HEK293 (cell line): Measurements from ENCODE around the gene DST.
A peak's percentile ranks its signal among the peaks of the same experiment; 100 is the strongest.

ENCODE experiments used
- KLF10 ChIP-seq: fragments of 450-650 bp; IDR thresholded peaks from 2 replicates; pipeline ENCODE4 v1.5.1; 2018; ENCODE audit warnings: missing biosample characterization, mild to moderate bottlenecking, missing genetic modification characterization
- SALL2 ChIP-seq: fragments of 450-650 bp; formaldehyde crosslinking; IDR thresholded peaks from 2 replicates; pipeline ENCODE4 v1.5.0; 2017; ENCODE audit warnings: missing biosample characterization, mild to moderate bottlenecking, missing genetic modification characterization, borderline replicate concordance
- SCRT1 ChIP-seq: fragments of 450-650 bp; formaldehyde crosslinking; IDR thresholded peaks from 2 replicates; pipeline ENCODE4 v1.5.1; 2016; ENCODE audit warnings: missing biosample characterization, missing genetic modification characterization, borderline replicate concordance
- SCRT2 ChIP-seq: fragments of 450-650 bp; formaldehyde crosslinking; IDR thresholded peaks from 2 replicates; pipeline ENCODE4 v1.5.1; 2016; ENCODE audit warnings: missing biosample characterization, missing genetic modification characterization
- SP3 ChIP-seq: fragments of 450-650 bp; formaldehyde crosslinking; IDR thresholded peaks from 2 replicates; pipeline ENCODE4 v1.5.1; 2016; ENCODE audit warnings: missing biosample characterization, missing genetic modification characterization
- ZBTB1 ChIP-seq: fragments of 450-650 bp; formaldehyde crosslinking; IDR thresholded peaks from 2 replicates; pipeline ENCODE4 v1.5.1; 2016; ENCODE audit warnings: missing biosample characterization, missing genetic modification characterization
- ZBTB26 ChIP-seq: fragments of 450-650 bp; formaldehyde crosslinking; optimal IDR thresholded peaks from 2 replicates; pipeline ENCODE3; 2016; ENCODE audit warnings: missing biosample characterization, mild to moderate bottlenecking, missing genetic modification characterization
- ZNF169 ChIP-seq: fragments of 450-650 bp; formaldehyde crosslinking; IDR thresholded peaks from 2 replicates; pipeline ENCODE4 v1.5.1; 2016; ENCODE audit warnings: missing biosample characterization, missing genetic modification characterization
- ZNF174 ChIP-seq: fragments of 450-650 bp; formaldehyde crosslinking; IDR thresholded peaks from 2 replicates; pipeline ENCODE4 v1.5.0; 2017; ENCODE audit warnings: missing biosample characterization, mild to moderate bottlenecking, missing genetic modification characterization
- ZNF2 ChIP-seq: fragments of 450-650 bp; formaldehyde crosslinking; IDR thresholded peaks from 2 replicates; pipeline ENCODE4 v1.5.1; 2016; ENCODE audit warnings: missing biosample characterization, missing genetic modification characterization
- ZNF24 ChIP-seq: fragments of 450-650 bp; formaldehyde crosslinking; IDR thresholded peaks from 2 replicates; pipeline ENCODE4 v1.5.1; 2016; ENCODE audit warnings: missing biosample characterization, missing genetic modification characterization
- ZNF391 ChIP-seq: fragments of 450-650 bp; formaldehyde crosslinking; IDR thresholded peaks from 2 replicates; pipeline ENCODE4 v1.5.1; 2016; ENCODE audit warnings: low read depth, missing biosample characterization, missing genetic modification characterization, borderline replicate concordance
- ZNF549 ChIP-seq: fragments of 450-650 bp; IDR thresholded peaks from 2 replicates; pipeline ENCODE4 v1.5.1; 2018; ENCODE audit warnings: missing biosample characterization, missing genetic modification characterization, mild to moderate bottlenecking, inconsistent platforms, moderate library complexity
- ZNF571 ChIP-seq: fragments of 450-650 bp; formaldehyde crosslinking; IDR thresholded peaks from 2 replicates; pipeline ENCODE4 v1.5.0; 2017; ENCODE audit warnings: missing biosample characterization, missing genetic modification characterization
- ZNF596 ChIP-seq: fragments of 450-650 bp; IDR thresholded peaks from 2 replicates; pipeline ENCODE4 v1.5.0; 2018; ENCODE audit warnings: missing biosample characterization, mild to moderate bottlenecking, missing genetic modification characterization, moderate library complexity
- ZNF610 ChIP-seq: fragments of 450-650 bp; formaldehyde crosslinking; IDR thresholded peaks from 2 replicates; pipeline ENCODE4 v1.5.1; 2016; ENCODE audit warnings: missing biosample characterization, missing genetic modification characterization, borderline replicate concordance
- ZNF660 ChIP-seq: fragments of 450-650 bp; IDR thresholded peaks from 2 replicates; pipeline ENCODE4 v1.5.1; 2018; ENCODE audit warnings: missing biosample characterization, mild to moderate bottlenecking, missing genetic modification characterization
- ZNF747 ChIP-seq: fragments of 450-650 bp; formaldehyde crosslinking; IDR thresholded peaks from 2 replicates; pipeline ENCODE4 v1.5.1; 2016; ENCODE audit warnings: missing biosample characterization, missing genetic modification characterization
- ZSCAN5A ChIP-seq: fragments of 450-650 bp; formaldehyde crosslinking; IDR thresholded peaks from 2 replicates; pipeline ENCODE4 v1.5.1; 2016; ENCODE audit warnings: missing biosample characterization, missing genetic modification characterization
- TF ChIP-seq, protein P1 (sequence below): fragments of 450-650 bp; formaldehyde crosslinking; IDR thresholded peaks from 2 replicates; pipeline ENCODE4 v1.5.1; 2016; ENCODE audit warnings: missing biosample characterization, missing genetic modification characterization
- TF ChIP-seq, protein P2 (sequence below): fragments of 450-650 bp; formaldehyde crosslinking; IDR thresholded peaks from 2 replicates; pipeline ENCODE4 v1.5.1; 2017; ENCODE audit warnings: missing biosample characterization, missing genetic modification characterization
- TF ChIP-seq, protein P3 (sequence below): fragments of 450-650 bp; formaldehyde crosslinking; IDR thresholded peaks from 2 replicates; pipeline ENCODE4 v1.5.1; 2016; ENCODE audit warnings: missing biosample characterization, missing genetic modification characterization
- TF ChIP-seq, protein P4 (sequence below): fragments of 450-650 bp; formaldehyde crosslinking; IDR thresholded peaks from 2 replicates; pipeline ENCODE4 v1.5.1; 2017; ENCODE audit warnings: missing biosample characterization, missing genetic modification characterization
- TF ChIP-seq, protein P5 (sequence below): fragments of 450-650 bp; IDR thresholded peaks from 2 replicates; pipeline ENCODE4 v1.5.1; 2018; ENCODE audit warnings: missing biosample characterization, missing genetic modification characterization

The DST gene

DNA sequence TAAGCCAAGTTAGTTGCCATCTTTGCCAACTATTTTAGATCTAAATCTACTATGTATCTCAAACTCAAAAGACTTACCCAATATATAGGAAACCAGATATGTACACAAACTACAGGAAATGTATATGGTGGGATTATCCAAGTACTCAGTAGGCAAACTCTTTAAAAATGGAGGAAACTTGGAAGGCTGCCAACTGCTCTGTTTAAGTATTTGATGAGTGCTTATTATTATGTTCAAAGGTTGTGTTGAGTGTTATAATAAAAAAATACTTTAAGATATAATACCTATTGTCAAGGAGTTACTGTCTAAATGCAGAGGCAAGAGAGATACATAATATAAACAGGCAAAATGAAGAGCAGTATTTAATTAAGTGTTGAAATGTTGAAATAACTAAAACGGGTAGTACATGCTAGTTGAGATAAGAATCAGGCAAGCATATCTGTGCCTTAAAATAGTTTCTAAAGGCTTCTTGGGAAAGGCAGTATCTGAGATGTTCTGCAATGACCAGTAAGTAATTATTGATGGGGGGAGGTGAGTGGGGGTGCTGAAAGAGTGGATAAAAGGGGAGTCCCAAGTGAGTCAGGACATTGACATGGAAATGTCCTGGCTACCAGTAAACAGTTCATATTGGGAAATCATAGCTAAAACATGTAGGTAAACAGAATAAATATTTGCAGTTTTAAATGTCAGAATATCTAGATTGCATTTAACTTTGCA lies 6.5 kb upstream of the DST start (continued):
- TF ChIP-seq ZBTB26 (tag by site-specific recombination) (peak; percentile 13), SCRT1 (tag by site-specific recombination) (no peak), ZNF571 (no peak), KLF10 (tag by site-specific recombination) (0 out of 2 replicates have a peak, but pooled peaks have one; percentile 42), ZSCAN5A (tag by site-specific recombination) (no peak), ZNF747 (tag by site-specific recombination) (no peak), ZNF2 (no peak), ZBTB1 (tag by site-specific recombination) (no peak), ZNF596 (tag by site-specific recombination) (no peak), ZNF549 (tag by site-specific recombination) (no peak), SALL2 (tag by site-specific recombination) (no peak), ZNF174 (tag by site-specific recombination) (no peak), ZNF169 (tag by site-specific recombination) (no peak), ZNF610 (no peak), ZNF660 (peak; percentile 49; the same call in 1 of the 2 replicates), SCRT2 (tag by site-specific recombination) (no peak), ZNF391 (tag by site-specific recombination) (no peak), SP3 (tag by site-specific recombination) (no peak), ZNF24 (no peak)
- TF ChIP-seq, protein P1, sequence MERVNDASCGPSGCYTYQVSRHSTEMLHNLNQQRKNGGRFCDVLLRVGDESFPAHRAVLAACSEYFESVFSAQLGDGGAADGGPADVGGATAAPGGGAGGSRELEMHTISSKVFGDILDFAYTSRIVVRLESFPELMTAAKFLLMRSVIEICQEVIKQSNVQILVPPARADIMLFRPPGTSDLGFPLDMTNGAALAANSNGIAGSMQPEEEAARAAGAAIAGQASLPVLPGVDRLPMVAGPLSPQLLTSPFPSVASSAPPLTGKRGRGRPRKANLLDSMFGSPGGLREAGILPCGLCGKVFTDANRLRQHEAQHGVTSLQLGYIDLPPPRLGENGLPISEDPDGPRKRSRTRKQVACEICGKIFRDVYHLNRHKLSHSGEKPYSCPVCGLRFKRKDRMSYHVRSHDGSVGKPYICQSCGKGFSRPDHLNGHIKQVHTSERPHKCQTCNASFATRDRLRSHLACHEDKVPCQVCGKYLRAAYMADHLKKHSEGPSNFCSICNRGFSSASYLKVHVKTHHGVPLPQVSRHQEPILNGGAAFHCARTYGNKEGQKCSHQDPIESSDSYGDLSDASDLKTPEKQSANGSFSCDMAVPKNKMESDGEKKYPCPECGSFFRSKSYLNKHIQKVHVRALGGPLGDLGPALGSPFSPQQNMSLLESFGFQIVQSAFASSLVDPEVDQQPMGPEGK (tag by site-specific recombination) = no peak
- TF ChIP-seq, protein P2, sequence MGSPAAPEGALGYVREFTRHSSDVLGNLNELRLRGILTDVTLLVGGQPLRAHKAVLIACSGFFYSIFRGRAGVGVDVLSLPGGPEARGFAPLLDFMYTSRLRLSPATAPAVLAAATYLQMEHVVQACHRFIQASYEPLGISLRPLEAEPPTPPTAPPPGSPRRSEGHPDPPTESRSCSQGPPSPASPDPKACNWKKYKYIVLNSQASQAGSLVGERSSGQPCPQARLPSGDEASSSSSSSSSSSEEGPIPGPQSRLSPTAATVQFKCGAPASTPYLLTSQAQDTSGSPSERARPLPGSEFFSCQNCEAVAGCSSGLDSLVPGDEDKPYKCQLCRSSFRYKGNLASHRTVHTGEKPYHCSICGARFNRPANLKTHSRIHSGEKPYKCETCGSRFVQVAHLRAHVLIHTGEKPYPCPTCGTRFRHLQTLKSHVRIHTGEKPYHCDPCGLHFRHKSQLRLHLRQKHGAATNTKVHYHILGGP (tag by site-specific recombination) = no peak
- TF ChIP-seq, protein P3, sequence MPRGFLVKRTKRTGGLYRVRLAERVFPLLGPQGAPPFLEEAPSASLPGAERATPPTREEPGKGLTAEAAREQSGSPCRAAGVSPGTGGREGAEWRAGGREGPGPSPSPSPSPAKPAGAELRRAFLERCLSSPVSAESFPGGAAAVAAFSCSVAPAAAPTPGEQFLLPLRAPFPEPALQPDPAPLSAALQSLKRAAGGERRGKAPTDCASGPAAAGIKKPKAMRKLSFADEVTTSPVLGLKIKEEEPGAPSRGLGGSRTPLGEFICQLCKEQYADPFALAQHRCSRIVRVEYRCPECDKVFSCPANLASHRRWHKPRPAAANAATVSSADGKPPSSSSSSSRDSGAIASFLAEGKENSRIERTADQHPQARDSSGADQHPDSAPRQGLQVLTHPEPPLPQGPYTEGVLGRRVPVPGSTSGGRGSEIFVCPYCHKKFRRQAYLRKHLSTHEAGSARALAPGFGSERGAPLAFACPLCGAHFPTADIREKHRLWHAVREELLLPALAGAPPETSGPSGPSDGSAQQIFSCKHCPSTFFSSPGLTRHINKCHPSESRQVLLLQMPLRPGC (tag by site-specific recombination) = no peak
- TF ChIP-seq, protein P4, sequence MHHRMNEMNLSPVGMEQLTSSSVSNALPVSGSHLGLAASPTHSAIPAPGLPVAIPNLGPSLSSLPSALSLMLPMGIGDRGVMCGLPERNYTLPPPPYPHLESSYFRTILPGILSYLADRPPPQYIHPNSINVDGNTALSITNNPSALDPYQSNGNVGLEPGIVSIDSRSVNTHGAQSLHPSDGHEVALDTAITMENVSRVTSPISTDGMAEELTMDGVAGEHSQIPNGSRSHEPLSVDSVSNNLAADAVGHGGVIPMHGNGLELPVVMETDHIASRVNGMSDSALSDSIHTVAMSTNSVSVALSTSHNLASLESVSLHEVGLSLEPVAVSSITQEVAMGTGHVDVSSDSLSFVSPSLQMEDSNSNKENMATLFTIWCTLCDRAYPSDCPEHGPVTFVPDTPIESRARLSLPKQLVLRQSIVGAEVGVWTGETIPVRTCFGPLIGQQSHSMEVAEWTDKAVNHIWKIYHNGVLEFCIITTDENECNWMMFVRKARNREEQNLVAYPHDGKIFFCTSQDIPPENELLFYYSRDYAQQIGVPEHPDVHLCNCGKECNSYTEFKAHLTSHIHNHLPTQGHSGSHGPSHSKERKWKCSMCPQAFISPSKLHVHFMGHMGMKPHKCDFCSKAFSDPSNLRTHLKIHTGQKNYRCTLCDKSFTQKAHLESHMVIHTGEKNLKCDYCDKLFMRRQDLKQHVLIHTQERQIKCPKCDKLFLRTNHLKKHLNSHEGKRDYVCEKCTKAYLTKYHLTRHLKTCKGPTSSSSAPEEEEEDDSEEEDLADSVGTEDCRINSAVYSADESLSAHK (tag by site-specific recombination) = peak; percentile 37; the same call in 1 of the 2 replicates
- TF ChIP-seq, protein P5, sequence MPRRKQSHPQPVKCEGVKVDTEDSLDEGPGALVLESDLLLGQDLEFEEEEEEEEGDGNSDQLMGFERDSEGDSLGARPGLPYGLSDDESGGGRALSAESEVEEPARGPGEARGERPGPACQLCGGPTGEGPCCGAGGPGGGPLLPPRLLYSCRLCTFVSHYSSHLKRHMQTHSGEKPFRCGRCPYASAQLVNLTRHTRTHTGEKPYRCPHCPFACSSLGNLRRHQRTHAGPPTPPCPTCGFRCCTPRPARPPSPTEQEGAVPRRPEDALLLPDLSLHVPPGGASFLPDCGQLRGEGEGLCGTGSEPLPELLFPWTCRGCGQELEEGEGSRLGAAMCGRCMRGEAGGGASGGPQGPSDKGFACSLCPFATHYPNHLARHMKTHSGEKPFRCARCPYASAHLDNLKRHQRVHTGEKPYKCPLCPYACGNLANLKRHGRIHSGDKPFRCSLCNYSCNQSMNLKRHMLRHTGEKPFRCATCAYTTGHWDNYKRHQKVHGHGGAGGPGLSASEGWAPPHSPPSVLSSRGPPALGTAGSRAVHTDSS (tag by site-specific recombination) = no peak
